Erythroblast (primary cell): ENCODE data around the gene PRB3.

Source experiments
- GATA1 ChIP-seq: IDR thresholded peaks from 2 replicates; pipeline ENCODE4 v1.6.1; 2011; ENCODE audit warnings: low read depth, mild to moderate bottlenecking, control low read depth, low read length, moderate library complexity
- POLR2A ChIP-seq: IDR thresholded peaks from 2 replicates; pipeline ENCODE4 v1.6.1; 2011; ENCODE audit warnings: mild to moderate bottlenecking, low read length

- TF ChIP-seq POLR2A (no peak), GATA1 (no peak)
These were observed 26.9 kb downstream of the PRB3 start for GRCh38 chr12:11242656-11243055.
